GM19324 (cell line): ENCODE results near the gene FGFRL1.
"Not testable (repeated sequence)": the region's sequence is repeated elsewhere in the genome, so short reads cannot be mapped to it uniquely, and the experiment has no call there.

Source experiments
- ATAC-seq: cut with Tn5 transposase; IDR thresholded peaks from one replicate; pipeline ENCODE4 v1.9.1; 2021; ENCODE audit warnings: mild to moderate bottlenecking, moderate library complexity; ENCODE audit not compliant: unreplicated experiment, low FRiP score

Gene FGFRL1

DNA sequence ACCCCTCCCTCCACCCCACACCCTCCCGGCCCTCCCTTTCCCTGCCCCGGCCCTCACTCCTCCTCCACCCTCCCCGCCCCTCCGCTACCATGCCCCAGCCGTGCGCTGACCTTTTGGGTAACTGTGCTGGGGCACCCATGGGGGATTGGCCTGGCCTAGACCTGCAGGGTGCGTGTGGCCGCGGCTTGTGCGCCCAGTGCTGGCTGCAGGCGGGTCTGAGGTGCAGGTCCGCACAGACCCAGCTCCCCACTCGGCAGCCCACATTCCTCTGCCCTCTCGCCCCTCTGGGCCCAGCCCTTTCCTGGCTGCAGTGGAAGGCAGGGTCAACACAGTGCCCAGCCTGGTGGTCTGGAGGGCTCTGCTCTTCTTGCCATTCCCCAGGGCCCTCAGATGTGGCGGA lies 24.7 kb downstream of the FGFRL1 start:
- no peak for ATAC-seq

DNA sequence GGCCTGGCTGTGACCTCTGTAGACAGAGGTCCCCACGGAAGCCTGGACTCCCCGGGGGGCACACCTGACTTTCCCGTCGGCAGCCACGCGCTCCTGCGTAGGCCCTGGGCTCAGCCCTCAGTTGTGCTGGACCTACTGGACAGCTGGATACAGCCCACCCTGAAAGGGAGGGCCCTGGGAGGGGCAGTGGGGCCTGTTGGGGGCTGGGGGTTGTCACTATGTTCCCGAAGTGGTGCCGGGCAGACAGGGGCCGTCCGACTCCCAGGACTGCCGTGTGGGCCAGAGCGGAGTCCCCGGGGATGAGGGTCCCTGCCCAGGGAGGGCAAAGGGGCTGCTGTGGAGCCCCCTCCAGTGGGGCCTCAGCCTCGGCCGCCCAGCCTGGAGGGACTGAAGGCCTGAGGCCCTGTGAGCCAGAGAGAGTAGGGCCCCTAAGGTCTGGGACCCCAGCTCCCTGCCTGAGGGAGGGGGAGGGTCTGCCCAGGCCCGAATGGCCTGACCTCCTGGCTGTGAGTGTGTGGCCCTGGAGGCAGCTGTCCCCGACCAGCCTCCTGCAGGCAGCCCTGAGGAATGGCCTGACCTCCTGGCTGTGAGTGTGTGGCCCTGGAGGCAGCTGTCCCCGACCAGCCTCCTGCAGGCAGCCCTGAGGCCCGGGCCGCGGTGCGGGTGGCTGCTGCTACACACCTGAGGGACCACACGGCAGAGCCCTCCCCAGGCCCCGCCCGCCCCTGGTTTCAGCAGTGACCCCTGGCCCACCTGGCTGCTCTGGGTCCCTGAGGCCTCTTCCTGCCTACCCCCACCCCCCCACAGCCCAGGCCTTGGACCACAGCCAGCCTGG lies 25.8 kb downstream of the FGFRL1 start:
- no peak for ATAC-seq

DNA sequence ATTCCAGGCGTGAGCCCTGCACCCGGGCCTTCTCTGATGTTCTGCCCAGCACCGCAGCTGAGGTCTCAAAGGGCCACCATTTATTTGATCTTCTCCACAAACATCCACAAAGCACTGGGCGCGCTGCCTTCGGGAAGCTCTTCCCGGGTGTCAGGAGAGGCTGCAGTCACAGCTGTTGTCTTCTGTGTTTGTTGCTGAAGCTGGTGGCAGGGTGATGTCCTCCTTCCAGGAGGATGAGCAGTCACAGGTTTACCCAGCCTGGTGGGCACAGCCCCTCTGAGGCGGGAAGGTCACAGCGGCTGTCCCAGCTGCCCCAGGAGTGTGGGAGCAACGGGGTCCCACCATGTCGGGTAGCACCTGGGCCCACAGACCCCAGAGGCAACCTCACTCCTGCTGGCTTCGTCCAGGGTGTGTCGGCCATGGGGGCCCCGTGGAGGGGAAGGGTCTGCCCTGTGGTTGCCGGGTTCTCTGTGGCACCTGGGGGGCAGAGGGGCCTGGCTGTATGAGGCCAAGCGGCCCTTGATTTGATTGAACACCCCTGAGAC lies 27.6 kb downstream of the FGFRL1 start:
- no peak for ATAC-seq

DNA sequence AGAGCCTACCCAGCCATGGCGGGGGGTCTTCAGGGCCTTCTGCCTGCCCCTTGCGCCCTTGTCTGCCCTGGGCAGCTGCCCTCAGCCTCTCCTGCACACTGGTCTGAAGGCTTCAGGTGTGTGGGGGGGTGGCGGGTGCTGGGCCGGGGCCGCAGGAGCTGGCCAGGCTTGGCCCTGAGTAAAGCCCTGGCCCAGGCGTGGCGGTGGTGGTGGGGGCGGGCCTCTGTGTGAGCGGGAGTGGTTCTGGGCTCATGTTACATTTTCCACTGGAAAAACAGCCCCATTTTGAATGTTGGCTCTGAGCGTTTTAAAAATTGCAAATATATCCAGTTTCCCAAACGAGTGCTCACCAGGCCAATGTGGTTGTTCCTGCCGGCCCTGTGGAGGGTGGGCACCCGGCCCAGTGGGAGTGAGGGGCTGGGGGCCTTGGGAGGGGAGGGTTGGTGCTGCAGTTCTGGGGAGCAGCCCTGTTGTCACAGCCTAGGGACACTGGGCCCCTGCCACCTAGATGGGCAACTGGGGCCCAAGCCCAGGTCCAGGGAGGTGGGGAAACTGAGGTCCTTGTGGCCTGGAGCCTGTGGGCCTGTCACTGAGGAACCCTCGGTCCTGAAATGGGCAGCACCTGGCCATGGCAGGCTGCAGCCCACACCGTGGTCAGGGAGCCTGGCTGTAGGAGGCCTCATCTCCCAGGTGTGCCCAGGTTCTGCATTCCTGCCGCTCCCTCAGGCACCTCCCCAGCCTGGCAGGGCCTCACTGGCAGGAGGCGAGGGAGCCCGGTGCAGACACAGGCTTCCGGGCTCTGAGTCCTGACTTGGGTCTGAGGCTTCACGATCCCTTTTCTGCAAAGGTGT lies 28.3 kb downstream of the FGFRL1 start:
- no peak for ATAC-seq

DNA sequence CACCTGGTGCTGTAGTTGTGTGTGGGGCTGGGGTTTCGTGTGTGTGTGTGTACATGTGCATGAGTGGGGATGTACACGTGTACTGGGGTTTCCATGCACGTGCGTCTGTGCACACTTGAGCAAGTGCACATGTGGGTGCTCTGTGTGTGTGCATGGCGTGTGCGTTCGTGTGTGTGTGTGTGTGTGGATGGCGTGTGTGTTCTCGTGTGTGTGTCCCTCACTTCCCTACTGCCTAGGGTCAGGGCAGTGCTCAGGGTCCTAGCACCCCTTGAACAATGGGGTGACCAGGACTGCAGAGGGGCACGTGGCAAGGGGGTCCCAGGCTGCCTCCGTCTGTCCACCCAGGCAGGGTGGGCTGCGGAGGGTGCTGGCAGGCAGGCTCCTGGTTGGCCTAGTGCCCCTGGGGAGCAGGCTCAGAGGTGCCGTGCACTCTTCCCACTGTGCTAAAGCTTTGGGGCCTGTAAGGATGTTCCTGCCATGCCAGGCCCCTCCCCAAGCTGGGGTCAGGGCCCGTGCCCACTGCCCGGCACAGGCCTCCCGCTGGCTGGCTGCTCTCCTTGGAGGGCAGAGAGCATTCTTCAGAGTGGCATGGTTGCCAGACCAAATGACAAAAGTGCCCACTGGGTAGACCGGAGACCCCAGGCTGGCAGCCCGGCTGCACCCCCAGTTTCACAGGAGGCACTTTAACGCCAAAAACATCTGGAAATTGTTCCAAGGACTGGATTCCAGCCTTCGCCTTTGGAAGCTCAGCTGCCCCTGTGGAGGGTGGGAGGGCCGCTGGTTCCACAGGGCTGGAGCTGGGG lies 29.1 kb downstream of the FGFRL1 start:
- ATAC-seq, result no peak

DNA sequence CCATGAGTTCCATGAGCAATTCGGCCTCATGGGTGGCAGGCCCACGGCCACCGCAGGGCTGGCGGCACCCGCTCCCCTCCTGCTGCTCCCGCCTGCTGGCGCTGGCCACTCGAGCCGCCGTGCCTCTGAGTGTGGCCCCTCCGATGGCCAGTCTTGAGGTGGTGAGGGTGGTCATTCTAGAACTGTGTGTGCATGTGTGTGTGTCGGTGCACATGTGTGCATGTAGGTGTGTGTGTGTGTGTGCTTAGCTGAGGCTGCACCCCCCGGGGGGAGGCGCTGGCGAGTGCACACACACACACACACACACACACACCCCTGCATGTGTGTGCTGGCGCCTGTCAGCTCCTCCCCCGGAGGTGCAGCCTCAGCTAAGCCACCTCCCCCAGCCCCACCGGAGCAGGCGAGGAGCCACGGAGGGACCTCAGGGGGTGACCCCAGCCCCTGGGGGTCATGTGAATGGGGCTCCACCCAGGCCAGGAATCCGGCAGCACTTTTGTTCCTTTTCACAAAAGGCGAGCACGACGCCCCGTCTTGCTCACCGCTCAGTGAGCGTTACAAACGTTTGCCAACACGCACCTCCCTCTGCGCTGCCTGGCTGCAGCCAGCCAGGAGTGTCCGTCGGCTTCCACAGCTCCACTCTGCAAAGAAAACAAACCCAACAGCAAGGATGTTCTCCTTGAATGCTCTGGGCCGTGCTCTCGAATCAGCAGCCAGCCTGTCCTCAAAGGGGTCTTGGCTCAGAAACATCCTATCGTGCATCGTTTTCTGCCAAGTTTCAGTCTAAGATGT lies 29.9 kb downstream of the FGFRL1 start:
- no peak for ATAC-seq

DNA sequence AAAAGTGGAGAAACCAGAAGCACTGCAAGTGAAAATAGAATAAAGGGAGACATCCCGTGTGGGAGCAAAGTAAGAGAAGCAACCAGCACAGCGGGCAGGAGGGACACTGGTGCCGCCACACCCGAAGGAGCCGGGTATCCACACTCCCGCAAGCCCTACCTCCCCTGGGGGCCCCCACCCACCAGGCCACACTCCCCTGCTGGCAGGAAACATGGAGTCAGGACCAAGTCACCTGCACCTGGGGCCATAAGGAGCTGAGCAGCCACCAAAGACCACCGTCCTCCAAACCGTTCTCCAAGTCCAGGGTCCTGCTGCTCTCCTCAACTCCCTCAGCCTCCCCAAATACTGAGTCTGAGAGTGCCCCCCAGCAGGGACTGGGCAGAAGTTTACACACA lies 30.5 kb downstream of the FGFRL1 start:
- ATAC-seq, result no peak

DNA sequence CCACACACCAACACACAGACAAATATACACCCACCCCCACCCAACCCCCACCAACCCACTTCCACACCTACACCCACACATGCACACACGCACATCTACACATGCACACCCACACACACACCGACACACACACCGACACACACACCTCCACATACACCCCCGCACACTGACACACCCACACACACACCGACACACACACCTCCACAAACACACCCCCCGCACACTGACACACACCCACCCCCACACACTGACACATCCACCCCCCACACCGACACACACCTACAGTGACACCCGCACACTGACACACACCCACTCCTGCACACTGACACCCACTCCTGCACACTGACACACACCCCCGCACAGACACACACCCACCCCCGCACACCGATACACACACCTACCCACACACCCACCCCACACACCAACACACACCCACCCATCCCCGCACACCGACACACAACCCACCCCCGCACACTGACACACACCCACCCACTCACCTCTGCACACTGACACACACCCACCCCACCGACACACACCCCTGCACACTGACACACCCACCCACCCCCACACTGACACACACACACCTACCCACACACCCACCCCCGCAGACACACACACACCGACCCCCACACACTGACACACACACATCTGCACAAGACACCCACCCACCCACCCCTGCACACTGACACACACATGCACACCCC lies 31.1 kb downstream of the FGFRL1 start:
- ATAC-seq, result no peak

DNA sequence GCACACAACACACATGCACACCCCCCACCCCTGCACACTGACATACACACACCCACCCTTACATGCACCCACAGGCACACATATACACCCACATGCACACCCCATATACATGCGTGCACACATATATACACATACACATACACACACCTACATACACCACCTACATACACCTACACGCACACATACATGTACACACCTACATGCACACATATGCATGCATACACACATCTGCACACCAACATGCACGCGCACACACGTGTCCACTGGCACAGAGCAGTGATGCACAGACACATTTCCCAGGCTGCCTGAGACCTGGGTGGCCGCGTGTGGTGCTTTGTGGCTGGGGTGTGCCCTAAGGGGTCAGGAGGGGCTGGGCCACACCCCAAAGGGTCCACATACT lies 31.7 kb downstream of the FGFRL1 start:
- no peak for ATAC-seq

DNA sequence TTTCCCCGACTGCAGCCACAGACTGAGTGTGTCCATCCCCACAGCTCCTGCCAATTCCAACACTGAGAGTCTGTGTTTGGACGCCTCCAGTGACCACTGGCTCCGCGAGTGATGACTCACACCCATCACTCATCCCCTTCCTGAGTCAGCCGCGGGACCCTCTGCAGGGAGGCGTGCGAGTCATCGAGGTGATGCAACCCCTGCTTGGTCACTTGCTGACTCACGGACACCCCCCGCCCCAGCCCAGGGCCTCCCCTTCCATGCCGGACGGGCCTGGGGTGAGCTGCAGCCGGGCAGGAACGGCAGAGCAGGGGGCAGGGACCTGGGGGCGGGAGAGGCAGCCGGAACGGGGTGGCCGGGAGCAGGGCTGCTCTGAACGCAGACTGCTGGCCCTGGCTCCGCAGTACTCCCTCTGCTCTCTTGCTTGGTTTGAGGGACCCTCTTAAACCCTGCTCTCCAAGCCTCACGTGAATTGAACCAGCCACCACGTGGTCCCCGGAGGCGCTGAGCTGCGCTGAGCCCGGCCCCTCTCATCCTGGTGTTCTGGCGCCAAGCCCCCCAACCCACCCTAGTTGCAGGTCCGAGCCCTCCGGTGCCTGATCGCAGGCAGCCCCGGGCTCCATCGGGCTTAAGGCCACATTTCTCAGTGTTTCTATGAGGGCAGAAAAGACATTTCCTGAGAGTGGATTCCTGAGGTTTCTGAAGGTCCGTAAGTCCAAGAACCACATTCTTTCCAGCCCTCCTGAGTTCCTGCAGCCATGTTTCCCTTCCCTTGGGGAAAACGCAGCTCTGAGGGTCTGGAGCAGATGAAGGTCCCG lies 32.4 kb downstream of the FGFRL1 start:
- no peak for ATAC-seq

DNA sequence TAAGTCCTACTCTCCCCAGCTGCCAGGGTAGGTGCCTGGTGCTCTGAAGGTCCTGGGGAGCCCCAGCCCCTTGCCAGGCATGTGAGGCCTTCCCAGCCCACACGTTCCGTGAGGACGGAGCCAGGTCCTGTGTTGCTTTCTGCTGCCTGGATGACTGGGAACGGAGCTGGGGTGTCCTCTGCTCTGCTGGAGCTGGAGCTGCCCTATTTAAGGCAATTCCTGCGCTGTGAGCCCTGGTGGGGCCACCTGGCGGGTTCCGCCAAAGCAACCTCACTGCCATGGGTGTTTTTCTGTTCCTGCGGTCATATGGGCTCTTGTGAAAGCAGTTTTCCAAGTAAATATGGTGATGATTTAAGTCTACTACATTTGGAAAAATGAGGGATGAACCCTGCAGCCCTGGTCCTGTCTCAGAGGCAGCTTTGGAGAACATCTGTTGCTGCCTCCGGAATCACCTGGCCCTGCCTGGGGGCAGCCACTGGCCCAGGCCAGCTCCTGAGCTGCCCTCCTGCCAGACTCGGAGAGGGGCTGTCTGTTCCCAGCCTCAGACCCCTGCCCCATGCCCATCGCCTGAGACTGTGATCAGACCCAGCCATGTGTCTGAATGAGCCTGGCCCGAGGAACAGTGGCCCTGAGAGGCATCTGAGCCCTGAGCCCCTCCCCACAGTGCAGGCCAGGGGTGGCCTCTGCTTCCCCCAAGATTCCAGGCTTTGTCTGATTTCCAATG lies 33.2 kb downstream of the FGFRL1 start:
- no peak for ATAC-seq

DNA sequence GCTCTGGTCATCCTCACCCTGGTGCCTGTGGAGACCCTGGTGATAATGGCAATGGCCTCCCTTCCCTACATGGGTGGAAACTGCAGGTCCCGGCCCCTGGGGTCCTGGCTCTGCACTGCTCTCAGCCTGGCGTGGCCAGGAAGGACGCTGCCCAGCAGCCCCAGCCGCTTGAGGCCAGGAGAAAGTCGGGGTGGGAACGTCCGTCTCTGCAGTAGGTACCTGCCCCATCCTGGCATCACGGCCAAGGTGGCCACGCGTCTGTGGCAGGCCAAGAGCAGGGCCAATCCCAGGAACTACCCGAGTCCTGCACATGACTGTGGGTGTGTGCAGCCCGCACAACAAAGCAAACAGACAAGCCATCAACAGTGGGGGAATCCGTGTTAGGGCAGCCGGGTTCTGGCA lies 33.8 kb downstream of the FGFRL1 start:
- no peak for ATAC-seq

DNA sequence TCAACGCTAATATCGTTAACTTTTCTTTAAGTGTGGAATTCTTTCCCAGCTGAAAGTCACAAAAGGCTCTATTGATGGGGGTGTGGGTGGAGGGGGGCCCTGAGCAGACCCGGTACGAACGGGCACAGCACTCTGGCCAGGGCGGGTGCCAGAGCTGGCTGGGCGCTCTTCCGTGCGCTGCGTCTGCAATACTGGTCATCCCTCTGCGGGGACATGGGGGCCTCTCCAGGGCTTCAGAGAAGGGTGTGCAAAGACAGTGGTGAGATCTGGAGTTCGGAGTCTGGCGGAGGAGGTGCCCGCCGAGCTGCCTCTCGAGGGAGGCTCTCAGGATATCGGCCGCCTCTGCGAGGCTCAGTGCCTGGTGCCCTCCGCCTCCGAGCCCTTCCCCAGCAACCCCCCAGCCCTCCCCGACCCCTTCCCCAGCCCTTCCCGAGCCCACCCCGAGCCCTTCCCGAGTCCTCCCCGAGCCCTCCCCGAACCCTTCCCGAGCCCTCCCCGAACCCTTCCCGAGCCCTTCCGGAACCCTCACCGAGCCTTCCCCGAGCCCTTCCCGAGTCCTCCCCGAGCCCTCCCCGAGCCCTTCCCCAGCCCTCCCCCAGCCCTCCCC lies 34.3 kb downstream of the FGFRL1 start:
- no peak for ATAC-seq

DNA sequence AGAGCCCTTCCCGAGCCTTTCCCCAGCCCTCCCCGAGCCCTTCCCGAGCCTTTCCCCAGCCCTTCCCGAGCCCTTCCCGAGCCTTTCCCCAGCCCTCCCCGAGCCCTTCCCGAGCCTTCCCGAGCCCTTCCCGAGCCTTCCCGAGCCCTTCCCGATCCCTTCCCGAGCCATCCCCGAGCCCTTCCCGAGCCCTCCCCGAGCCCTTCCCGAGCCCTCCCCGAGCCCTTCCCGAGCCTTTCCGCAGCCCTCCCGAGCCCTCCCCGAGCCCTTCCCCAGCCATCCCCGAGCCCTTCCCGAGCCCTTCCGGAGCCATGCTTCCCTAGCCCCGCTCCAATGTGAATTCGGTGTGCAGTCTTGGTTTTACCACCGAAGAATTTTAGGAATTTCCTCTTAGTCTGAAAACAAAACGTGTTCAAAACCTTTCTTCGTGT lies 35.2 kb downstream of the FGFRL1 start:
- ATAC-seq, result not testable (repeated sequence)

DNA sequence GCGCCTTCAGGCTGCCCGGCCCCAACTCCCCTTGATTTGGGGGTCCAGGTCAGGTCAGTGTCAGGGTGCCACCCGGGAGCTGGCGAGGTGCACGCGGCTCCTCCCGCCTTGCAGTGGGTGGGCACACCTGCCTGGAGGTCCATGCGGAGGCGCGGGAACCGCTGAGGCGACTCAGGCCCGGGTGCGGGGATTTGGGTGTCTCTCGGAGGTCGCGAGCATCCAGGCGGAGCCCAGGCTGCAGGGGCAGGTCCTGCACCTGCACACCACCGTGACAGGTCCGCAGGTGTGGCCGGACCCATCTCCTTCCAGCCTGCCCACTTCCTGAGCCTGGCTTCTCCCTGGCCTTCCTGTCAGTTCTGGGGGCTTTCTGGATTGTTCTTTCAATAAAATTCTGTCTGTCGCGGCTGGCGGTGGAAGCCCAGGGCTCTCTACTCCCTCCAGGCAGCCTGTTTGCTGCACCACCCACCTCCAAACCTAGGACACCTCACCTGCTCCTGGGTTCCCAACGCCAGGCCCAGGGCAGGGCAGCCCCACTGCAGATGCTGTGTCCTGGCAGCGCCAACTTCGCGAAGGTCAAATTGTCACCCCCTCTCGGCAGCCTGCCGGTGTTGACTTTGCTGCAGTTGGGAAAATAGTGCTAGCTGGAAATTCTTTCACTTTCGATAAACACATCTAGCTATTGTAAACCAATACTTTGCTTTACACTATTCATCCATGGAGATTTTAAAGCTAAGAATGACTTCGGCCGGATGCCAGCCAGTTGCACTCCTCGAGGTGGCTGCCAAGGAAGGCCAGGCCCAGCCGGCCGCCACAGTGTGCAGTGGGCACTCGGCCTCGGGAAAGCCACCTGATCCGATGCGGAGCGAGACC lies 35.9 kb downstream of the FGFRL1 start:
- no peak for ATAC-seq

DNA sequence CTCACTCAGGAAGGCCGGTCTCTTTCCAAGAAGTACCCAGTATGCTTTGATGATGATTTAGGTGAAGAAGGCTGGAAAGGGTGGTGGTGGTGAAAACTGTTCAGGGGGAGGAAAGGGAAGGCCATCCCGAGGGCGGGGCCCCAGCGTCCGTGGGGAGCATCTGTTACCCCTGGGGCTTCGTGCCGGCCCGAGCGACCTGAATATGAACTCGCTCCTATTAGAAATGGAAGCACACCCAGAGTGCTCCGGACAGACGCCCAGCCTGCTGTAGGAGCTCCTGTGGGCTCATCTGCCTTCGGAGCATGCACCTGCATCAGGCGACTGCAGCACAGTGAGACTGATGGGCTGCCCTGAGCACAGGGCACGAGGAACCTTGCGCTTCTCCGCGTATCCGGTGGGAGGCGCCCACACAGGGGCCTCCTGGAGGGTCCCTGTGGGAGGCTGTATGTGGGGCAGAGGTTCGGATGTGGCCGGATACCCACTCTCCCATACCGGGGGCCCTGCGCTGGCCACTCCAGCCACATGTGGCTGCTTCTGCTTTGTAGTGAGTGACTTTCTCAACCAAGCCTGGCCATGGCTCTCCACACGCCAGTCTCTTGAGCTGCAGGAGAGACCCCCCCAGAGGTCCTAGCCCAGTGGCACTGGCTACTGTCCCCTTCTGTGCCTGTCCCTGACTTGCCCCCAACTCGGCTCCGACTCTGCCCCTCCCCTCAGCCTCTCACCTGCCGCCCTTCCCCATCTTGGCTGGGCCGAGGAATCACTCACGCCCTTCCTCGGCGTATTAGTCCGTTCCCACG lies 36.7 kb downstream of the FGFRL1 start:
- no peak for ATAC-seq
